Ramos (cell line): ENCODE measurements around the gene KRT78.
"Not testable (repeated sequence)": the region's sequence is repeated elsewhere in the genome, so short reads cannot be mapped to it uniquely, and the experiment has no call there.

Experiments
- in situ Hi-C: fragments of 300-500 bp; cut with MboI; formaldehyde crosslinking; loops from one replicate; pipeline ENCODE4 v1.14.3; 2022; ENCODE audit warnings: low sequenced_read_pairs; ENCODE audit not compliant: unreplicated experiment

The KRT78 gene

GRCh38 chr12:52872644-52873389 is 24.0 kb upstream of the KRT78 start:
- in situ Hi-C loops = loop anchor here (10.0 kb wide), 1 partner anchor 498 kb away; no protein-coding TSS in a partner anchor

- in situ Hi-C loops = loop anchor here (10.0 kb wide), 1 partner anchor 497 kb away; no protein-coding TSS in a partner anchor
These were observed 22.7 kb upstream of the KRT78 start for GRCh38 chr12:52871291-52872039.

GRCh38 chr12:52870361-52871290 is 21.8 kb upstream of the KRT78 start:
- in situ Hi-C loops = loop anchor here (10.0 kb wide), 1 partner anchor 496 kb away; no protein-coding TSS in a partner anchor

GRCh38 chr12:52867642-52868041 is 18.8 kb upstream of the KRT78 start:
- in situ Hi-C loops = no loop called here

- in situ Hi-C loops = no loop called here
These were observed 18.4 kb upstream of the KRT78 start for GRCh38 chr12:52867152-52867551.

GRCh38 chr12:52865090-52865944 is 16.5 kb upstream of the KRT78 start:
- in situ Hi-C loops = no loop called here

- in situ Hi-C loops = no loop called here
These were observed 13.2 kb upstream of the KRT78 start for GRCh38 chr12:52862023-52862422.

GRCh38 chr12:52861511-52861910 is 12.7 kb upstream of the KRT78 start:
- in situ Hi-C loops = no loop called here

- in situ Hi-C loops = no loop called here
These were observed 11.5 kb upstream of the KRT78 start for GRCh38 chr12:52860102-52860823.

GRCh38 chr12:52857500-52857899 is 8.7 kb upstream of the KRT78 start:
- in situ Hi-C loops = no loop called here

- in situ Hi-C loops = no loop called here
These were observed 8.0 kb upstream of the KRT78 start for GRCh38 chr12:52856787-52857186.

- in situ Hi-C loops = not testable (repeated sequence)
These were observed 7.3 kb upstream of the KRT78 start for GRCh38 chr12:52856077-52856476.

- in situ Hi-C loops = no loop called here
These were observed 3.0 kb upstream of the KRT78 start for GRCh38 chr12:52851787-52852186.

GRCh38 chr12:52850681-52851080 is 1.9 kb upstream of the KRT78 start:
- in situ Hi-C loops = no loop called here

- in situ Hi-C loops = no loop called here
These were observed 717 bp upstream of the KRT78 start for GRCh38 chr12:52849511-52849910.

GRCh38 chr12:52847335-52848102 is 1.3 kb downstream of the KRT78 start:
- in situ Hi-C loops = no loop called here

- in situ Hi-C loops = no loop called here
These were observed 2.3 kb downstream of the KRT78 start for GRCh38 chr12:52846356-52846970.

GRCh38 chr12:52845946-52846345 is 2.8 kb downstream of the KRT78 start:
- in situ Hi-C loops = no loop called here
